Esophagus squamous epithelium (tissue), 5 donors: ENCODE data around the gene RFX1. TPM values are rescaled to one million over a fixed set of nuclear protein-coding genes. Genes with fewer than 3 reads are reported as not detected.

Experiments
- DNase-seq: peaks from one replicate; lab custom pipeline; 2025; lab: John Stamatoyannopoulos, UW
- H3K27ac ChIP-seq, 4 donors: fragments of 200-600 bp; sonication (generic); one replicate each; pipeline ENCODE4 v1.5.1; 2016 to 2019; ENCODE audit warnings: mild to moderate bottlenecking in 1 of 4
- H3K27me3 ChIP-seq, 4 donors: fragments of 200-600 bp; sonication (generic); 1 replicate in 3 of 4; 2 replicates in 1 of 4; pipeline versions ENCODE4 v1.5.1 to v1.6.0; 2017 to 2021; ENCODE audit warnings: antibody characterized with exemption in 1 of 4
- H3K36me3 ChIP-seq, 3 donors: fragments of 200-600 bp; sonication (generic); one replicate each; pipeline ENCODE4 v1.5.1; 2016 to 2019
- H3K4me1 ChIP-seq, 3 donors: fragments of 200-600 bp; sonication (generic); one replicate each; pipeline ENCODE4 v1.5.1; 2017 to 2019
- H3K4me3 ChIP-seq, 4 donors: fragments of 200-600 bp; sonication (generic); 1 replicate in 3 of 4; 2 replicates in 1 of 4; pipeline ENCODE4 v1.5.1; 2016 to 2019; ENCODE audit warnings: mild to moderate bottlenecking in 2 of 4, moderate library complexity in 1 of 4
- H3K9me3 ChIP-seq, 3 donors: fragments of 200-600 bp; sonication (generic); one replicate each; pipeline ENCODE4 v1.5.1; 2016 to 2019
- POLR2A ChIP-seq, 4 donors: fragments of 450-650 bp; IDR thresholded peaks; one replicate each; pipeline ENCODE4 v1.6.1; 2017; ENCODE audit warnings: antibody characterized with exemption in 4 of 4, mild to moderate bottlenecking in 4 of 4, moderate library complexity in 3 of 4
- WGBS, 2 donors: methylation state at CpG; one replicate each; pipeline ENCODE4 v1.1.5; 2018; 5-methylcytosine and 5-hydroxymethylcytosine counted together
- intact Hi-C: fragments of 100-400 bp; cut with DNase I; formaldehyde crosslinking; loops from one replicate; pipeline ENCODE4 v1.15.0; 2022
- total RNA-seq, 4 donors: library from RNA; depleted of rRNA; stranded (reverse); fragments of >200 nt; gene quantifications; one replicate each; pipeline ENCODE4 v1.1.0, GENCODE V29; 2016
- TF ChIP-seq, protein P1 (sequence below), 6 experiments: fragments of 450-650 bp in 4 of 6; fragments of 200-600 bp in 2 of 6; sonication (generic) in 2 of 6; IDR thresholded peaks; one replicate each; pipeline ENCODE4 v1.5.1; 2016 to 2019; ENCODE audit warnings: antibody characterized with exemption in 6 of 6, mild to moderate bottlenecking in 4 of 6, moderate library complexity in 4 of 6
- donor health status: DM: yes; HTN: yes; CAD: no.

The RFX1 gene
- total RNA-seq, 4 donors from 2014 or later: 1.8 to 7.5 (median 3.9) TPM

DNA sequence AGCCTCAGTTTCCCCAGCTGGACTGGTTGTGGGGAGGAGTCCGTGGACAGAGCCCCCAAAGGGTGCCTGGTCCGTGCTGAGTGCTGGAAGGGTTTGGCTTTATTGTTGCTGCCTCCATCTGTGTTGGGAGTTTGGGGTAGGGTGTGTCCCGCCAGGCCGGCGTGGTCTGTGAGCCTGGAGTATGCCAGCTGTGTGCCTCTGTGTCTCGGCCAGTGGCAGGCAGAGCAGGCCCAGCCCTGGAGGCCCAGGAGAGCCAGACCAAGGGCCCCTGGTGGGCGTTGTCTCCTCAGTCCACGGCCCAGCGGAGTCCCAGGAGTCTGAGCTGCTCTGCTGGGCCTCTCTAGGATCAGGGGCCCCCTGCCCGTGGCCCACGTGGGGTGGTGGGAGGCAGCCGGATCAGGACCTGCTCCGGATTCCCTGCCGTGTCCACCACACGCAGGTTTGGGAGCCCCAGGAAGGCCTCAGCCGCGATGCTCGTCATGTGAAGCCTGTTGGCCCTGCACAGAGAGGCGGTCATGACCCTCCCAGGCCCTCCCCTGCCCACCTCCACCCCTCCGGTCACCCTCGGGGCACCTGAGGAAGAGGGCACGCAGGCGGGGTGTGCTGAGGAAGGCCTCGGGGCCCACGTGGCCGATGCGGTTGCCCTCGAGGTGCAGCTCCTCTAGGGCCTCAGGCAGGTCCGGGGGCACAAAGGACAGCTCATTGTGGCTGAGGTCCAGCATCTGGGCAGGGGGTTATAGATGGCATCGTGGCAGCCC lies 74.5 kb downstream of the RFX1 start:
- 81 to 100% methylated on average over 1 to 14 of the region's 30 CpGs for WGBS, 2 donors

GRCh38 chr19:13930402-13930801 lies 75.7 kb downstream of the RFX1 start:
- peaks cover 0 to 6% (median 0%) of the 10 kb centered on the region in 3 donors for H3K4me1 ChIP-seq
- intact Hi-C loops: no loop called here
- no peaks in the 10 kb centered on the region for H3K9me3 ChIP-seq
- H3K27me3 ChIP-seq: peaks cover 0 to 12% (median 0%) of the 10 kb centered on the region in 4 donors
- no peak overlapping the region for H3K27ac ChIP-seq
- WGBS, 2 donors: no CpG with 5 or more reads among the region's 17 CpGs
- DNase-seq: no peak
- no peak overlapping the region for H3K4me3 ChIP-seq
- peaks cover 7 to 58% (median 11%) of the 10 kb centered on the region in 3 donors for H3K36me3 ChIP-seq
- TF ChIP-seq, protein P1, sequence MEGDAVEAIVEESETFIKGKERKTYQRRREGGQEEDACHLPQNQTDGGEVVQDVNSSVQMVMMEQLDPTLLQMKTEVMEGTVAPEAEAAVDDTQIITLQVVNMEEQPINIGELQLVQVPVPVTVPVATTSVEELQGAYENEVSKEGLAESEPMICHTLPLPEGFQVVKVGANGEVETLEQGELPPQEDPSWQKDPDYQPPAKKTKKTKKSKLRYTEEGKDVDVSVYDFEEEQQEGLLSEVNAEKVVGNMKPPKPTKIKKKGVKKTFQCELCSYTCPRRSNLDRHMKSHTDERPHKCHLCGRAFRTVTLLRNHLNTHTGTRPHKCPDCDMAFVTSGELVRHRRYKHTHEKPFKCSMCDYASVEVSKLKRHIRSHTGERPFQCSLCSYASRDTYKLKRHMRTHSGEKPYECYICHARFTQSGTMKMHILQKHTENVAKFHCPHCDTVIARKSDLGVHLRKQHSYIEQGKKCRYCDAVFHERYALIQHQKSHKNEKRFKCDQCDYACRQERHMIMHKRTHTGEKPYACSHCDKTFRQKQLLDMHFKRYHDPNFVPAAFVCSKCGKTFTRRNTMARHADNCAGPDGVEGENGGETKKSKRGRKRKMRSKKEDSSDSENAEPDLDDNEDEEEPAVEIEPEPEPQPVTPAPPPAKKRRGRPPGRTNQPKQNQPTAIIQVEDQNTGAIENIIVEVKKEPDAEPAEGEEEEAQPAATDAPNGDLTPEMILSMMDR (IDR thresholded peaks at IDR 0.05): no peak
- no peak for TF ChIP-seq POLR2A (IDR thresholded peaks at IDR 0.05)

More for the DNA sequence above, 74.5 kb downstream of the RFX1 start:
- peaks cover 3 to 50% (median 7%) of the 10 kb centered on the region in 3 donors for H3K36me3 ChIP-seq
- no peaks in the 10 kb centered on the region for H3K9me3 ChIP-seq
- peaks cover 0 to 24% (median 0%) of the 10 kb centered on the region in 4 donors for H3K27me3 ChIP-seq
- TF ChIP-seq, protein P1 (IDR thresholded peaks at IDR 0.05): no peak
- TF ChIP-seq POLR2A (IDR thresholded peaks at IDR 0.05): no peak
- no peak overlapping the region for H3K4me3 ChIP-seq
- intact Hi-C loops: no loop called here
- no peak overlapping the region for H3K27ac ChIP-seq
- DNase-seq: no peak
- peaks cover 0 to 6% (median 0%) of the 10 kb centered on the region in 3 donors for H3K4me1 ChIP-seq

DNA sequence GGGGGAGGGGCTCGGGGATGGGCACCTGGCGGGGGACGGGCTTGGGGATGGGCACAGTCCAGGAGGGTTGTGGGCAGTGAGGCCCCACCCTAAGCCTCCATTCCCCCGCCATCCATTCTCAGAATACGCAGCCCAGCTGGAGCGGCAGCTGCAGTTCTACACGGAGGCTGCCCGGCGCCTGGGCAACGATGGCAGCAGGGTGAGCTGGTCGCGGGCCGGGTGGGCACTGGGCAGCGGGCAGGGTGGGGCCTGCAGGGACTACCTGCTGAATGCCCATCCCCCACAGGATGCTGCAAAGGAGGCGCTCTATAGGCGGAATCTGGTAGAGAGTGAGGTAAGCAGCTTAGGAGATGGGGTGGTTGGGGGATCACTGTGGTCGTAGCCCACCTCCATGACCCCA lies 76.2 kb downstream of the RFX1 start:
- H3K4me1 ChIP-seq: peaks cover 0 to 6% (median 0%) of the 10 kb centered on the region in 3 donors
- H3K27ac ChIP-seq: no peak overlapping the region
- intact Hi-C loops: no loop called here
- H3K4me3 ChIP-seq: no peak overlapping the region
- no peak for DNase-seq
- TF ChIP-seq, protein P1 (IDR thresholded peaks at IDR 0.05): no peak
- TF ChIP-seq POLR2A (IDR thresholded peaks at IDR 0.05): no peak
- H3K27me3 ChIP-seq: peaks cover 0 to 8% (median 0%) of the 10 kb centered on the region in 4 donors
- peaks cover 7 to 62% (median 11%) of the 10 kb centered on the region in 3 donors for H3K36me3 ChIP-seq
- 83% methylated on average over 10 of the region's 17 CpGs; no CpG with 5 or more reads in 1 of the 2 donors for WGBS, 2 donors
- H3K9me3 ChIP-seq: no peaks in the 10 kb centered on the region

- Histone ChIP-seq H3K36me3 (peaks cover 12 to 68% (median 13%) of the 10 kb centered on the region in 3 donors), H3K4me3 (no peak overlapping the region), H3K9me3 (no peaks in the 10 kb centered on the region), H3K27ac (no peak overlapping the region), H3K4me1 (peaks cover 0 to 6% (median 0%) of the 10 kb centered on the region in 3 donors), H3K27me3 (peaks cover 0 to 4% (median 0%) of the 10 kb centered on the region in 4 donors)
- TF ChIP-seq, protein P1 (IDR thresholded peaks at IDR 0.05): no peak
- TF ChIP-seq POLR2A (IDR thresholded peaks at IDR 0.05): no peak
- WGBS, 2 donors: no CpG with 5 or more reads among the region's 12 CpGs
- intact Hi-C loops: no loop called here
- DNase-seq: no peak
Observed at GRCh38 chr19:13929340-13929739, 76.8 kb downstream of the RFX1 start.

DNA sequence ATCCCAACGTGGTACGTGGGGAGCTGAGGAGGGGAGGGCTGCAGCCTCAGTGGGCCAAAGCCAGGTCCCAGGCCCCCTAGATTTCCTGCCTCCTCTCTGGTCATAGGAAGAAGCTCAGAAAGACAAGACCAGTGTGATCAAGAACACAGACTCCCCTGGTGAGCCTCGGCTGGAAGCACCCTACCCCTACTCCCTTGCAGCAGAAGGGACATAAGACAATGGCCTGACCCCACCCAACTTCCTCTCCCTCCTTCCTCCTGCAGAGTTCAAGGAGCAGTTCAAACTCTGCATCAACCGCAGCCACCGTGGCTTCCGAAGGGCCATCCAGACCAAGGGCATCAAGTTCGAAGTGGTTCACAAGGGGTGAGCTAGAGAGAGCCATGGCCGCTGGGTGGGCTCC lies 79.4 kb downstream of the RFX1 start:
- Histone ChIP-seq H3K9me3 (no peaks in the 10 kb centered on the region), H3K27ac (no peak overlapping the region), H3K36me3 (peaks cover 19 to 92% (median 30%) of the 10 kb centered on the region in 3 donors), H3K27me3 (no peaks in the 10 kb centered on the region), H3K4me3 (no peak overlapping the region), H3K4me1 (peaks cover 0 to 2% (median 0%) of the 10 kb centered on the region in 3 donors)
- TF ChIP-seq, protein P1 (IDR thresholded peaks at IDR 0.05): no peak
- no peak for TF ChIP-seq POLR2A (IDR thresholded peaks at IDR 0.05)
- DNase-seq: no peak
- WGBS, 2 donors: 69 to 70% methylated on average over 5 of the region's 8 CpGs
- intact Hi-C loops: no loop called here
